Endothelial cell (in vitro differentiated cells): ENCODE data around the gene GJA10. TPM values are rescaled to one million over a fixed set of nuclear protein-coding genes. Genes with fewer than 3 reads are reported as not detected.

Source experiments
- DNase-seq: peaks from one replicate; pipeline ENCODE4 v3.0.0; 2021; ENCODE audit warnings: low spot score
- H3K27ac Mint-ChIP-seq: one replicate; pipeline ENCODE4 v1.8.0; 2021; ENCODE audit warnings: mixed read lengths, inconsistent platforms; ENCODE audit not compliant: unreplicated experiment
- H3K27me3 Mint-ChIP-seq: one replicate; pipeline ENCODE4 v1.8.0; 2021; ENCODE audit warnings: mild to moderate bottlenecking, moderate library complexity, mixed read lengths, inconsistent platforms; ENCODE audit not compliant: unreplicated experiment
- H3K36me3 Mint-ChIP-seq: one replicate; pipeline ENCODE4 v1.8.0; 2021; ENCODE audit warnings: mild to moderate bottlenecking, low read depth, mixed read lengths, inconsistent platforms; ENCODE audit not compliant: unreplicated experiment
- H3K4me1 Mint-ChIP-seq: one replicate; pipeline ENCODE4 v1.8.0; 2021; ENCODE audit warnings: mild to moderate bottlenecking, mixed read lengths, inconsistent platforms; ENCODE audit not compliant: unreplicated experiment
- H3K4me3 Mint-ChIP-seq: one replicate; pipeline ENCODE4 v1.8.0; 2021; ENCODE audit warnings: mild to moderate bottlenecking, mixed read lengths, inconsistent platforms; ENCODE audit not compliant: unreplicated experiment
- H3K9me3 Mint-ChIP-seq: one replicate; pipeline ENCODE4 v1.8.0; 2021; ENCODE audit warnings: mixed read lengths, inconsistent platforms; ENCODE audit not compliant: unreplicated experiment
- CTCF ChIP-seq: fragments of 200-600 bp; sonication (generic); IDR thresholded peaks from one replicate; pipeline ENCODE4 v1.5.0; 2021; ENCODE audit warnings: antibody characterized with exemption; ENCODE audit not compliant: unreplicated experiment
- total RNA-seq: library from RNA; stranded (reverse); fragmentation: NEBNext Ultra II Directional; extraction: Animal tissue kit (Norgen Biotek cat#: 25700); gene quantifications from one replicate; pipeline ENCODE4 v1.2.1, GENCODE V29; 2021; ENCODE audit not compliant: unreplicated experiment

The GJA10 gene
- total RNA-seq, 1 donor from 2014 or later: not detected

- Mint-ChIP-seq H3K27ac (no peak overlapping the region), H3K4me1 (peaks cover 5% of the 10 kb centered on the region), H3K9me3 (no peaks in the 10 kb centered on the region), H3K27me3 (peaks cover 2% of the 10 kb centered on the region), H3K36me3 (no peaks in the 10 kb centered on the region), H3K4me3 (no peak overlapping the region)
- no peak for DNase-seq
- TF ChIP-seq CTCF: no peak
Measured at GRCh38 chr6:89910902-89911240, 16.6 kb downstream of the GJA10 start.

GRCh38 chr6:89916136-89916920 is 22.1 kb downstream of the GJA10 start:
- Mint-ChIP-seq H3K27me3 (peaks cover 2% of the 10 kb centered on the region), H3K9me3 (no peaks in the 10 kb centered on the region), H3K4me3 (no peak overlapping the region), H3K4me1 (no peaks in the 10 kb centered on the region), H3K27ac (no peak overlapping the region), H3K36me3 (peaks cover 4% of the 10 kb centered on the region)
- DNase-seq: no peak
- no peak for TF ChIP-seq CTCF

GRCh38 chr6:89917216-89917615 is 22.9 kb downstream of the GJA10 start:
- Mint-ChIP-seq H3K9me3 (no peaks in the 10 kb centered on the region), H3K4me3 (no peak overlapping the region), H3K36me3 (peaks cover 4% of the 10 kb centered on the region), H3K27ac (no peak overlapping the region), H3K27me3 (peaks cover 2% of the 10 kb centered on the region), H3K4me1 (no peaks in the 10 kb centered on the region)
- TF ChIP-seq CTCF: no peak
- DNase-seq: no peak

GRCh38 chr6:89917801-89918366 is 23.6 kb downstream of the GJA10 start:
- no peak for TF ChIP-seq CTCF
- Mint-ChIP-seq H3K4me3 (no peak overlapping the region), H3K27me3 (peaks cover 2% of the 10 kb centered on the region), H3K27ac (no peak overlapping the region), H3K4me1 (no peaks in the 10 kb centered on the region), H3K9me3 (no peaks in the 10 kb centered on the region), H3K36me3 (peaks cover 4% of the 10 kb centered on the region)
- no peak for DNase-seq

- no peaks in the 10 kb centered on the region for H3K4me1 Mint-ChIP-seq
Measured at GRCh38 chr6:89921197-89921596, 26.9 kb downstream of the GJA10 start.

More at GRCh38 chr6:89921197-89921596, 26.9 kb downstream of the GJA10 start:
- H3K36me3 Mint-ChIP-seq: peaks cover 4% of the 10 kb centered on the region
- H3K27me3 Mint-ChIP-seq: peaks cover 2% of the 10 kb centered on the region
- no peaks in the 10 kb centered on the region for H3K9me3 Mint-ChIP-seq
- H3K27ac Mint-ChIP-seq: no peak overlapping the region
- no peak for DNase-seq
- TF ChIP-seq CTCF: no peak
- H3K4me3 Mint-ChIP-seq: no peak overlapping the region
